Right lobe of liver (tissue), 4 donors: ENCODE data around the gene MBOAT2.
"Not testable (repeated sequence)": the region's sequence is repeated elsewhere in the genome, so short reads cannot be mapped to it uniquely, and the experiment has no call there.

Experiments used
- CTCF ChIP-seq, 4 donors: fragments of 200-600 bp in 3 of 4; fragments of 450-650 bp in 1 of 4; IDR thresholded peaks; one replicate each; pipeline versions ENCODE4 v1.5.1 to v1.8.0; 2016 to 2022; ENCODE audit warnings: antibody characterized with exemption in 4 of 4, mild to moderate bottlenecking in 2 of 4
- POLR2A ChIP-seq: fragments of 450-650 bp; IDR thresholded peaks from one replicate; pipeline ENCODE4 v1.6.1; 2017; ENCODE audit warnings: antibody characterized with exemption, mild to moderate bottlenecking
- donor health status: DM: no; HTN: no; CAD: no.
- donor health status: DM: no; HTN: no; CAD: no.
- donor health status: DM: no; HTN: yes; CAD: no.

GRCh38 chr2:8895087-8895912 lies 108.2 kb downstream of the MBOAT2 start:
- not testable (repeated sequence) for TF ChIP-seq CTCF (IDR thresholded peaks at IDR 0.05); POLR2A
